Measurements from ENCODE around the gene SLC37A4.
"Not testable (repeated sequence)": the region's sequence is repeated elsewhere in the genome, so short reads cannot be mapped to it uniquely, and the experiment has no call there.

The SLC37A4 gene

DNA sequence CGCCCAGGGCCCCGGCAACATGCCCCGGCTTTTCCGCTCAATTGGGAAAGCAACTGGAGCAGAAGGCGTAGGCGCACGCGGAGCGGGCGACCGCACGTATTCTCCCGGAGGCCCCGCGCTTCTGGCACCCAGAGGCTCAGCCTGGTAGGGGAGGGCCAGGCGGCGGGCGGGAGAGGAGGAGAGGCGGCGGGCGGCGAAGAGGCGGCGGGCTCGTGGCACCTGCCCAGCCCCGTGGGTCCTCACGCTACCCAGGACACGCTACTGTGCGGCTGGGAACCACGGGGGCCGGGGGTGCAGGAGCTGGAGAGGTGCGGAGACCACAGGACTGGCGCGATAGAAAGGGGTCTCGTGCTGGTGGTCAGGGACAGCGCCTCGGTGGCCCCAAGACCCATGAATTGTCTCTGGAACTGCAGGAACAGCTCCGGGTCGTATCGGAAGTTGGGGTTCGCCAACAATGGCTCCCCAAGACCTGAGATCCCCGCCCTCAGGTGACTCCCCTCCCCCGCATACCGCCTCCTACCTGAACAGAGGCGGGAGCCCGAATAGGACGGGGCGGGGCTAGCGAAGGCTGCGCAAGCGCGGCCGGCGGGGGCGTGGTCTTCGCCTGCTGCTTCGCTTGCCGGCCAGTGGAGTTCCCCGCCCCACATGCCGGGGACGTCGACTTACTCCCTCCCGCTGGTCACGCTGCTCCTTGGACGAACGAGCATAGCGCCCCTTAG, at the start of gene SLC37A4:
Gene SLC37A4 (minus strand): TSS at position 549 of the 719 bp plus-strand sequence.
- DNase-seq (ENCODE audit: low read depth in 1 of 2, low spot score in 1 of 2): peak; percentile 91 to 96

- no peak for DNase-seq (ENCODE audit: low read depth in 1 of 2, low spot score in 1 of 2)
Measured at GRCh38 chr11:119078675-119079420, 48.2 kb upstream of the SLC37A4 start.

DNA sequence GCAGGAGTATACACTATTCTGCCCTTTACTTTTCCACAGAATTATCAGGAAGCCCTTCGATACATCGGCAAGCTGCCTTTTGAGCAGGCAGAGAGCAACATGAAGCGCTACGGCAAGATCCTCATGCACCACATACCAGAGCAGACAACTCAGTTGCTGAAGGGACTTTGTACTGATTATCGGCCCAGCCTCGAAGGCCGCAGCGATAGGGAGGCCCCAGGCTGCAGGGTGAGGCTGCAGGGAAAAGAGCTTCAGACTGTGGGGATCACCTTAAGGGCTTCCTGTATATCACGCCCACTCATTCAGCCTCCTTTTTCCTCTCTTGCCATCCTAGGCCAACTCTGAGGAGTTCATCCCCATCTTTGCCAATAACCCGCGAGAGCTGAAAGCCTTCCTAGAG, 47.2 kb upstream of the SLC37A4 start:
- DNase-seq (ENCODE audit: low read depth in 1 of 2, low spot score in 1 of 2): no peak

DNA sequence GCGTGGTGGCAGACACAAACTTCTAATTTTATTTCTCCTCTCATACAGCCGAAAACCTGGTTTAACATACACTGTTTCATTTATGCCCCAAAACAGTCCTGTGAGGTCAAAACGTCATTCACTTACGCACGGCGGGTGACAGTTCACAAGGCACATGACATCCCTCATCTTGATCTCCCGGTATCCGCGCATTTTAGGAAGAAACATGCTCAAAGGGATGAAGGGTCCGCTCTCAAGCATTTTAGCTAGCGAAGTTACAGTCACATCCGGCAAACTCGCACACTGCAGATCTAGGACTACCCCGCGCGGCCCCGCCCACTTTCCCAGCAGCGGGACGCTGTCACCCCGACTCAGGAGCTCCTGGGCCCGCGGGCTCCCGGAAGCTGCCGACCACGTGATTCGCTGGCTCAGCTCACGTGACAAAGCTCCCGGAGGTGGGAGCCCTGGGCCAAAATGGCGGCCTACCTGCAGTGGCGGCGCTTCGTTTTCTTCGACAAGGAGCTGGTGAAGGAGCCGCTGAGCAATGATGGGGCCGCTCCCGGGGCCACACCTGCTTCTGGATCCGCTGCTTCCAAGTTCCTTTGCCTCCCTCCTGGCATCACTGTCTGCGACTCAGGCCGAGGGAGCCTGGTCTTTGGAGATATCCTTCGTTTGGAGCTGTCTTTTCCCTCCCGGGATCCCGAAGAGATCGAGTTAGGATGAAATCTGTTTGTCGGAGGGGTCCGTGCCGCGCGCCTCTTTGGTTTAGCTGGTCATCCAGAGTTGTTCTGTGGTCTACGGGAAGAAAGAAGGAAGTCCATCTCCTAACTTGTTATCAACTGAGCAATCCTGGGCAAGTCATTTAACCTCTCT, 36.9 kb upstream of the SLC37A4 start, which contains the start of gene VPS11:
Gene VPS11 (plus strand): TSS at position 448 of the 852 bp plus-strand sequence. CDS start 6 bp downstream, at position 454.
- DNase-seq (ENCODE audit: low read depth in 1 of 2, low spot score in 1 of 2): peak; percentile 91 to 97

DNA sequence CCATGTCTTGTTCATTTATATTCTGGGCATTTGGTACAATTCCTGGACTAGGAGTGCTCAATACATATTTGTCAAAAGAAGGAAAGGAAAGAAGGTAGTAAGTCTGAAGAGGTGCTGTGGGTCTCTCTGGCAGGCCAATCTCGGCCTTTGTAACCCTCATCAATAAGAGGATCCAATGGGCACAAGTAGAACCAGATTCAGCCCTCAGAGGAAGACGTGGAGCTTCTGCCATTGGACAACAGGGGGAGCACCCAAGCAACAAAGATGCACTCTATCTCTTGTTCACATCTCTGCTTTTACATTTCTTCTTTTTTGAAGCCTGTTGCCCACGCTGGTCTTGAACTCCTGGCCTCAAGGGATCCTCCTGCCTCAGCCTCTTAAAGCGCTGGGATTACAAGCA, 34.7 kb upstream of the SLC37A4 start:
- DNase-seq (ENCODE audit: low read depth in 1 of 2, low spot score in 1 of 2): peak in 1 of 2 donors; percentile 32

GRCh38 chr11:119062779-119063178, 32.1 kb upstream of the SLC37A4 start:
- no peak for DNase-seq (ENCODE audit: low read depth in 1 of 2, low spot score in 1 of 2)

DNA sequence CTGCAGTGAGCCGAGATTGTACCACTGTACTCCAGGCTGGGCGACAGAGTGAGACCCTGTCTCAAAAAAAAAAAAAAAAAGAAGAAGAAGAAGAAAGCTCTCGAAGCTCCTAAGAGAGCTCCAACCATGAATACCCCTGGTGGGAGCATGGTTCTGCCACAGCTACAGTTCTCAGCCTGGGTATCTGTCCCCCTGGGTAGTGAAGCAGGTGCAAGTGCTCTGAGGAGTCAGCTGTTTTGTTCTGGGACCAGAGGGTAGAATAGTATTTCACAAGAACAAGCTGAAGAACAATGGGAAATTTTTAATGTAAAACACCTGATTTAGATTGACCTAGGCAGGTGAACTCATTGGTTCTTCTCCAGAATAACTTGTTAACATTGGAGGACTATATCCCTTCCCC, 30.6 kb upstream of the SLC37A4 start:
- no peak for DNase-seq (ENCODE audit: low read depth in 1 of 2, low spot score in 1 of 2)

DNA sequence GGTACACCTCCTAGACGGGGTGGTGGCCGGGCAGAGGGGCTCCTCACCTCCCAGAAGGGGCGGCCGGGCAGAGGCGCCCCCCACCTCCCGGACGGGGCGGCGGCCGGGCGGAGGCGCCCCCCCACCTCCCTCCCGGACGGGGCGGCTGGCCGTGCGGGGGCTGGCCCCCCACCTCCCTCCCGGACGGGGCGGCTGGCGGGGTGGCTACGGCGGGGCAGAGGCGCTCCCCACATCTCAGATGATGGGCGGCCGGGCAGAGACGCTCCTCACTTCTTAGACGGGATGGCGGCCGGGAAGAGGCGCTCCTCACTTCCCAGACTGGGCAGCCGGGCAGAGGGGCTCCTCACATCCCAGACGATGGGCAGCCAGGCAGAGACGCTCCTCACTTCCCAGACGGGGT, 28.5 kb upstream of the SLC37A4 start:
- not testable (repeated sequence) for DNase-seq (ENCODE audit: low read depth in 1 of 2, low spot score in 1 of 2)

DNA sequence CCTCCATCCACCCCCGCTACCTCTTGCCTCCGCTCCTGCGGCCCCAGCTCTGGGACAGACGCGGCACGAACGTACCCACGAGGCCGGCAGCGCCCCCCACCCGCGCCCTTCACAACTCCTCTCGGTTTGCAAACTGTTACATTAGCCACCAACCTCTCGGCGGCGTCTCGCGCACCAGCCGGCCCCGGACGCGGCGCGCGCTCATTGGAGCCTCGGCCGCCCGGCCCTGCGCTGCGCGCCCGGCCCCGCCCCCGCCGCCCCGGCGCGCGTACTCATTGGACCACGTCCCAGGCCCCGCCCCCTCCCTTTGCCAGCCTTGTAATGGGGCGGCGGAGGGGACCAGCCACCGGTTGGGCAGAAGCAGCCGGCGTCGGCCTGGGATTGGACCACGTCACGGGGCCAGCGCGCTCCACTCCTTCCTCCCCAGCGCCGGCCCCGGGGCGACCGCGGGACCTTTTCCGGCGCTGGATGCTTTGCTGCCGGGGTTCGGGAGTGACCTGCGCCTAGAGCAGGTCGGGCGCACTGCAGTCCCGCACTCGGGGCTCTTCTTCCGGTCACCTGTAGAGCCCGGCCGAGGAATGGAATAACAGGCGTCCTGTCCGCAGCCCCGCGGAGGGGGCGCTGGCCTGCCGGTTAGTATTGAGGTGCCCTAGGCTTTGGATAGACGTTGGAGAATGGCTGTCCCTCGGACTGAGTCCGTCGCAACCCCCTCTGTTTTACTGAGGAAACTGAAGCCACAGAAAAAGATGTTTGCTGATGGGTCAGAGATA, 26.5 kb upstream of the SLC37A4 start, which contains the start of gene HYOU1:
Gene HYOU1 (minus strand): TSS at position 206 of the 770 bp plus-strand sequence. CDS start 1,045 bp downstream, outside the sequence.
- DNase-seq (ENCODE audit: low read depth in 1 of 2, low spot score in 1 of 2): peak; percentile 97

DNA sequence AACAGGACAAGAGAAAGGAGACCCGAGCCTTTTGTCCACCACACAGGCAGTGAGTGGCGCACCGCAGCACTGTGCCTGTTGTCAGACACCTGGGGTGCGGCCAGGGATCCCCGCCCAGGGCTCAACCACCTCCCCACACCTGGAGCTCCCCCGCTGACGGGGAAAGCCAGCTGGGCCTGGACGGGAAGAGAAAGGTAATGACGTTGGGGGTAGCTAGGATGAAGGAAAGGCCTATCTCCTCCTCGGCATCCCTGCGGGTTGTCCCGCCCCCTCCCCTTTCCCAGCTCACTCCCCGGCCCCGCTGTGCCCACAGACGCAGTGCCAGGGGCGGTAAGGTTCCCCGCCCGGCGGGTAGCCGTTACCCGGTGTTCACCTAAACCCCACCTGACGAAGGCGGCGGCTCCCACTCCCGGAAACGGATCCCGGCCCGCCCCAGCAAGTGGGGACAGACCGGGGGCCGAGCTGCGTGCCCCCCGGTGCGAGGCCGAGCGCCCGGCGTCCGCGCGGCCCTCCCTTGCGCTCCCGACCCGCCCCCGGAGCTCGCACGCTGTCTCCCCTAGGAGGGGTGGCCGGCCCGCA, 25.8 kb upstream of the SLC37A4 start:
- peak in 1 of 2 donors; percentile 20 for DNase-seq (ENCODE audit: low read depth in 1 of 2, low spot score in 1 of 2)

- no peak for DNase-seq (ENCODE audit: low read depth in 1 of 2, low spot score in 1 of 2)
Measured at GRCh38 chr11:119055901-119056300, 25.2 kb upstream of the SLC37A4 start.

DNA sequence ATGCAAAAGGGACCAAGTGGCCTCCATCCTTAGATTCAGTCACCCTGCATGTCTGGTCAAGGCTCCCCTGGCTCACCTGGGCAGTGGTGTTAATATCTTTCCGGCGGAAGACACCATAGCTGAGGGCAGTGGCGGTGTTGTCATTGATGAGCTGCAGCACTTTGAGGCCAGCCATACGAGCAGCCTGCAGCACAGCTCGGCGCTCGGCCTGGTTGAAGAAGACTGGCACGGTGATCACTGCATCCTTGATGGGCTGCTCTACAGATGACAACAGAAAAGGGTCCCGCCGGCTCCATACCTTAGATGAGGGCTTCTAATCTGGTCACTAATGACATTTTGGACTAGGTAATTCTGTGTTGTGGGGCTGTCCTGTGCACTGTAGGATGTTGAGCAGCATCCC, 23.7 kb upstream of the SLC37A4 start:
- DNase-seq (ENCODE audit: low read depth in 1 of 2, low spot score in 1 of 2): no peak

GRCh38 chr11:119052163-119052814, 21.6 kb upstream of the SLC37A4 start:
- DNase-seq (ENCODE audit: low read depth in 1 of 2, low spot score in 1 of 2): no peak

DNA sequence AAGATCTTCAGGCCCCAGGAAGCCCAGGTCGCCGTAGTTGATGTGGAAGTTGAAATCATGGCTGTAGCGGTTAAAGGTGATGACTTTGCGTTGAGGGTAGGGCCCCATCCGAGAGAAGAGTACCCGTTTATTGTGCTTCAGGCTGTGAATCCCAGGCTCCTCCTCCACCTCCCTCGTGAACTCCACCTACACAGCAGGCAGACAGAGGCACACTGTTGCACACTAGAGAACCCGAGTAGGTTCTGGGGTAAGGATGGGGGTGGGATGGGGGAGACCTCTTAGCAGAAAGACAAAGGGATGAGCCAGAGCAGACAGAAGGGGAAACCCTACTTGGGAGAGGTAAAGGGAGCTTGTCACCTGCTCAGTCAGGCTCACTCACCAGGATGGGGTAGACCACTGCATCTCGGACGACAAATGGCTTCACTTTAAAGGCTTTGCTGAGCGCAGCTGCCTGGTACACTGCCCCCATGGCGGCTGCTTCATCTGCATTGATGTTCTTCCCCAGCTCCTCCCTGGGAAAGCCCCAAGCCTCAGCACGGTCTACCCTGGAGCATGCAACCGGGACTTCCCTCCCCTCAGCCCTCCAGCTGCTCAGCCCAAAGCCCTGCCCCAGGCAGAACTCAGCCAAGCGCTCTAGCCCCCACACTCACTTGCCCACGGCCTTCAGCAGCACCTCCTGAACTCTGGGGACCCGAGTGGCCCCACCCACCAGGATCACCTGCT, 20.9 kb upstream of the SLC37A4 start:
- no peak for DNase-seq (ENCODE audit: low read depth in 1 of 2, low spot score in 1 of 2)

DNA sequence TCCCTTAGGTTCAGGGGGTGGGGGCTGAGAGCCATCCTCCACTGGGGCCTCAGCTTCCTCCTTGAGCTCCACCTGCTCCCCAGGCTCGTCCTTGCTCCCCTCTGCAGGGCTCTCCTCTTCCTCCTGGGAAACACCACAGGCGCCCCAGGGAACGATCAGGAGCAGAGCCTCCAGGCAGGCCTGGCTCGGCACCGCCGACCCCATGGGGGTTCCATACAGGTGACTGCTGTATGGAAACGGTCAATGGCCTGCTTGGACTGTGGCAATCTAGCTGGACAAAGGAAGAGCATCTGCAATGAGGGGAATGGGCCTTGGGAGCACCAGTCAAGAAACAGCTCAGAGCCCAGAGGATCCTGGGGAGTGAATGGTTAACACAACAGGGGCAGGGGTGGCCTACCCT, 18.4 kb upstream of the SLC37A4 start:
- DNase-seq (ENCODE audit: low read depth in 1 of 2, low spot score in 1 of 2): no peak

DNA sequence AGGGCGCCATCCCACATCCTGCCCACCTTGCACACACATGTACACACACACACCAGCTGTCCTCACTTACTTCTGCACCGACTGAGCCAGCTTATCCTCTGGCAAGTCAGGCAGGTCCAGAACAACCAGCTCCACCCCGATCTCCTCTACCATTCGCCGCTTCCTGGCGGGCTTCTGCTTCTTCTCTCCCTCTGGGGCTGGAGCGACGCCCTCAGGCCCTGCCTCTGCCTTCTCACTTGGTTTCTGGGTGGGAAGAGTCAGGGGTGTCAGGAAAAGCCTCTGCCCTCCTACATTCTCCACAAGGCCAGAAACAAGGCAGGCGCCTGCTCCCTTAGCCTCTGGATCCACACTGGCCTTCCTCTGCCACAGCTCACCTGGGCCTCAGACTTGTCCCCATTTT, 18.0 kb upstream of the SLC37A4 start:
- no peak for DNase-seq (ENCODE audit: low read depth in 1 of 2, low spot score in 1 of 2)

- DNase-seq (ENCODE audit: low read depth in 1 of 2, low spot score in 1 of 2): no peak
Measured at GRCh38 chr11:119047205-119047604, 16.5 kb upstream of the SLC37A4 start.

DNA sequence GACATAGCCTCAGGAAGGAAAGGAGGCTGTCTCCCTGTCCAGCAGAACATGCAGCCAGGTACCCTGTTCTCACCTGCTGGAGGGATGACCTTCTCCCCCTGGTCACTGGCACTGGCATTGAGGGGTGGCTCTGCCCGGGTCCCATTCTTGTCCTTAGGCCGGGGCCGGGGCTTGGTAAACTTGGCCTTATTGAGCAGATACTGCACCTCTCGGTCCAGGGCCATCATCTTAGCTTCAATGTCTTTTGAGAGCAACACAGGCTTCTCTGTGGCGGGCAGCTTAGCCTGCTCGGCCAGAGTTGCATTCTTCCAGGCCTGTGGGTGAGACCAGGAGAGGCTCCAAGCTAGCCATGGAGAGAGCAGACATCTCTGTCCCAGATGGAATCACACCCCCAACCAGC, 15.8 kb upstream of the SLC37A4 start:
- DNase-seq (ENCODE audit: low read depth in 1 of 2, low spot score in 1 of 2): no peak

DNA sequence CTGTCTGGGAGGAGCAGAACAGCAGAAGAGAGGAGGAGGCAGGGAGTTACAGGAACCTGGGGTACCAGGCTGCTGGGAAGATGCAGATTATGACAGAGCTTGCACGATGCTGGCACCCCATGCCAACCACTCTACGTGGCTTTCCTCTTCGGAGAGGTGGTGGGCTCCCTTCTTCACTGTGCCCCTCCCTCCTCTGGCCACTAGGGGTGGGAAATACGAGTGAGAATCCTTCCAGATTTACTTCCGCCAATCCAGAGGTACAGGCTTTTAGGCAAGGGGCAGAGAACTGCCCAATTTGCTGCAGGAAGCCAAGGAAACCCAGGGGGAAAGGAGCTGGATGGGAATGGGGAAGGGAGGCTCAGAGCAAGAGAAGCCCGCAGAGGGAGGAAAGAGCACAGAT, 14.0 kb upstream of the SLC37A4 start:
- no peak for DNase-seq (ENCODE audit: low read depth in 1 of 2, low spot score in 1 of 2)

Measured in activated CD4-positive, alpha-beta T cell treated with anti-CD3 and anti-CD28 coated beads, Interleukin-2, amount 50 U/mL, for 24 hours (primary cell).